Thyroid gland (tissue), 4 donors: Measurements from ENCODE around the gene PLCB4.

Experiments
- CTCF ChIP-seq, 6 experiments: fragments of 200-600 bp in 3 of 6; fragments of 450-650 bp in 3 of 6; sonication (generic) in 3 of 6; IDR thresholded peaks; one replicate each; pipeline ENCODE4 v1.5.1; 2016 to 2019; ENCODE audit warnings: antibody characterized with exemption in 6 of 6, mild to moderate bottlenecking in 2 of 6, inconsistent platforms in 1 of 6, moderate library complexity in 1 of 6
- POLR2A ChIP-seq, 2 donors: fragments of 450-650 bp; IDR thresholded peaks; one replicate each; pipeline ENCODE4 v1.6.1; 2017; ENCODE audit warnings: antibody characterized with exemption in 2 of 2, mild to moderate bottlenecking in 2 of 2, moderate library complexity in 1 of 2

GRCh38 chr20:9353916-9354276 is 285.0 kb downstream of the PLCB4 start:
- no peak for TF ChIP-seq POLR2A (IDR thresholded peaks at IDR 0.05)
- TF ChIP-seq CTCF (IDR thresholded peaks at IDR 0.05): no peak
